GM21390 (cell line): ENCODE results near the gene OLIG3.

Source experiments
- ATAC-seq: cut with Tn5 transposase; IDR thresholded peaks from one replicate; pipeline ENCODE4 v1.9.1; 2021; ENCODE audit not compliant: unreplicated experiment

Gene OLIG3

DNA sequence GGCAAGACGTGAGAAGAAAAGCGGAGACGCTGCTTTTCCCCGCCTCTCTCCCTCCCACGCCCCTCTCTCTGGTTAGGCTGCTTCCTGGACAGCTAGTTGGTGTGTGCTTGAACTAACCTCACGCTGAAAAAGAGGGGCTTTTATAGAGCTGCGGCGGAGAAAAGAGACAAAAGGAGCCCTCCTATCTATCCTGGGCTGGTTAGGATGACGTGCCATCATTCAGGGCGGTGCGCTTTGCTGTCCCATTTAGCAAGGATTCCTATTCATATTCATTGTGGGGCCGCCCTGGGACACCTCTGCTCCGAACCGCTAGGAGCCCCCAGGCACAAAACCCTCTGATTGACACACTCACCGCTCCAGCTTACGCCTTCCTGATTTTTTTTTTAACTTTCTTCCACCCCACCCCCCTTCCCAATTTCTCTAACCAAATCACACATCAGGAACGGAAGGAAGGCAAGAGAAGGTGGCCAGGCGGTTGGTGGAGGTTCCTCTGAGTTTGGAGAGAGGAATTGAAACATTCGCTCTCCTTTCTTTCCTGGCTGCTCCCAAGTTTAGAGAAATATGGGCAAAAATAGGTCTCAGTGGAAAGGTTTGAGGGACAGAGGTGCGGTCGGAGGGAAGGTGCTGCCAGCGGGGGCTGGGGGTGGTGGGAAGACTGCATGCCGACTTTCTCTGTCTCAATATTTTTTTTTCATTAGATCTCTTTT is at the start of gene OLIG3:
Gene OLIG3, minus strand, starts transcription at position 114 of the 707 bp plus-strand sequence. CDS start 224 bp downstream, outside the sequence.
- no peak for ATAC-seq

DNA sequence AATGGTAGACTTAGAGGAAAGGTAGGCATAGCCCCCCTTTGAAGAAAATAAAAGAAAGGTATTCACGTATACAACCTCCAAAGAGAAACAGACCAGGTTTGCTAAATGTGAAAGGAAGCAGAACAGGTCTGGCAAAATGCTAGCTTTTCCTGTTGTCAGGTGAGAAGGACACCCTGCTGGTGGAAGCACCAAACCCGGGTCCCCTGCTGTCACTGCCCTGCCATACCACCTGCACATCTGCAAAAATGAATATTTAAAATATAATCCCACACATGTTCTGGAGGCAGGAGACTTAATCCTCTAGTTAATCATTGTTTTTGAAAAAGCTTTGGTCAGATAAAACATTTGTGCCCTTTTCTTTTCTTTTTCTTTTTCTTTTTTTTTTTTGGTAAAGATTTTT is 48.9 kb upstream of the OLIG3 start:
- ATAC-seq, result no peak

GRCh38 chr6:137542713-137543112 is 48.5 kb upstream of the OLIG3 start:
- ATAC-seq, result no peak

DNA sequence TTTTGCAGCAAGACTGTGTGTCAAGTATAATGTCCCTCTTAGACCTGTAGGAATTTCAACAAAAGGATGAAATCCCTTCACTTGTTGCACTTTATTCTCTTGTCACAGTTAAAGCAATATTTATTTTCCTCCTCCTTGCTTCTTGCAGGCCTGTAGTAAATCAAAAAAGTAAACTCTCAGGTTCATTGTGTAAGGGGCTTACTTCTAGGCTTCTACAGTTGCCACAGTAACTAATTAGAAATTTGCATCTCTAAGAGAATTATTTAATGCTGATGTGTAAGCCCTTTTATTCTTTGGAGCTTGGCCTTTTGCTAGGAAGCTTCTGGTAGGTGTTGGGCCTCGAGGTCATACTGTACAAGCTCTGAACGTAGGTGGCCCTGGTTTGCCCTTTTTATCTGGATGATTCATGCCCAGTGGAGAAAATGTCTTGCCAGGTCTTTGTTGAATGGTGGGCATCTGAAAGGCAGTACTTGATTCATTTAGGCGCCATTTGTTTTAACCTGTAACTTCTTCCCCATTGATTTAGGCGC is 47.4 kb upstream of the OLIG3 start:
- no peak for ATAC-seq

DNA sequence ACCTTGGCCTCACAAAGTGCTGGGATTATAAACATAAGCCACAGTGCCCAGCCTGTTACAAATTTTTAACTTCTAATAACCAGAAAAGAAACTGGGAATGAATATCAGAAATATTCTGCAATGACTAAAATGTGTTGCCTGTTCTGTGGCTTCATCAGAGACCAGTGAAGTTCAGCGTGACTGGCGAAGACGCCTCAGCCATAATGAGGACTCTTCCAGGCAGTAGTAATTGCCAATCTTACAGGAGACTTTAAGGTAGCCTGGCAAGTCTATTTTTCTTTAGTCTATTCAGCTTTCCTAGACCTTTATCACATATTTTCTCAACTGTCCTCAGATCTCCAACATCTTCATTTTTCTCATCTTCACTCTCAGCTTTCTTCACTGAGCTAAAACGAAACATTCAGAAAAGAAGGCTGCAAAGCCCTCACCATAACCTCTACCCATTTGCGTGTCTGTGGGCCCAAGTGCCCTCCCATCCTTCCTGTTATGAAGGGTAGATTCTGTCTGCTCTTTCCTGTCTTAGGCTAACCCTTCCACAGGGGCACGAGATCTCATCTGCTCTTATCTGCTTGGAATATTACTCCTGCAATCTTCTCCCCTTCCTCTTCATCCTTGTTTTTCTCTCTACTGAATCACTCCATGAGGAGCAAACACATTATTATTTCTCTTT is 42.0 kb upstream of the OLIG3 start:
- no peak for ATAC-seq

DNA sequence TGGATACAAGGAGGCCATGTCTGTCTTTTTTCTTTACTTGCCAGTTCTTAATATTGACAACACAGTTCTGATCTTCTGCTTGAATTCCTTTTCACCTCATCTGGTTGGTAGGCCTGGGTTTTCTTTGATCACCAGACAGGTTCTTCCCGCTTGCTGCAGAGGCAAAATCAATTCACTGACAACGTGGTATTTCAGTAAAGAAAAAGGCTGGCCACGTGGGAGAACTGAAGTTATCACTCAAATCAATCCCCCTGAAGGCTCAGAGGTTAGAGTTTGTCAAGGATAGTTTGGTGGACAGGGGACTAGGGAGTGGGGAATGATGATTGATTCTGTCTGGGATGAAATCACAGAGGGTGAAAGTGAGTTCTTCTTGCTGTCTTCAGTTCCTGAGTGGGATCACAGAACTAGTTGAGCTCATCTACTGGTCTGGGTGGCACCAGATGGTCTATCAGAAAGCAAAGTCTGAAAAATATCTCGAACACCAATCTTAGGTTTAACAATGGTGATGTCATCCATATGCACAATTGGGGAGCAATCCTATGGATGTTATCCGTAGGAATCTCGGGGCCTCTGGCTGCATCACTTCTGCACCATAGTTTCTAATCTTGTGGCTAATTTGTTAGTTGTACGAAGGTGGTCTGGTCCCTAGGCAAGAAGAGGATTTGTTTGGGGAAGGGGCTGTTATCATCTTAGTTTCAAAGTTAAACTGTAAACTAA is 37.3 kb upstream of the OLIG3 start:
- ATAC-seq, result no peak

DNA sequence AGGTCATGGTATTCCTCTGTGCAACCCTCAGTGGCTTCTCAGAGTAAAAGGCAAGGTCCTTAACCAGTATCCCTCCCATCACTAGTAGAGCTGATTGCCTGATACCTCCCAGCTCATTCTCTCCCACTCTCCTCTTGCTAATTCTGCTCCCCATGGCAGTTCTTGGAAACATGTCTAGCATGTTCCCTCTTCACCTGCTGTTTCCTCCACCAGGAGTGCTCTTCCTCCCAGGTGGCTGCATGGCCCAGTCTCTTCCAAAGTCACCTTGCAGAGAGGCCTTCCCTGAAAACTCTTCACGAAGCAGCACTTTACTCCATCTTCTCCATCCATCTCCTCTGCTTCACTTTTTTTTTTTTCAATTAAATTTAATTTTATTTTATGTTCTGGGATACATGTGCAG is 36.2 kb upstream of the OLIG3 start:
- no peak for ATAC-seq

- ATAC-seq, result no peak
Observed at GRCh38 chr6:137522831-137523230, 28.6 kb upstream of the OLIG3 start.

- no peak for ATAC-seq
Observed at GRCh38 chr6:137522198-137522798, 28.1 kb upstream of the OLIG3 start.

GRCh38 chr6:137520520-137520919 is 26.3 kb upstream of the OLIG3 start:
- ATAC-seq, result no peak

DNA sequence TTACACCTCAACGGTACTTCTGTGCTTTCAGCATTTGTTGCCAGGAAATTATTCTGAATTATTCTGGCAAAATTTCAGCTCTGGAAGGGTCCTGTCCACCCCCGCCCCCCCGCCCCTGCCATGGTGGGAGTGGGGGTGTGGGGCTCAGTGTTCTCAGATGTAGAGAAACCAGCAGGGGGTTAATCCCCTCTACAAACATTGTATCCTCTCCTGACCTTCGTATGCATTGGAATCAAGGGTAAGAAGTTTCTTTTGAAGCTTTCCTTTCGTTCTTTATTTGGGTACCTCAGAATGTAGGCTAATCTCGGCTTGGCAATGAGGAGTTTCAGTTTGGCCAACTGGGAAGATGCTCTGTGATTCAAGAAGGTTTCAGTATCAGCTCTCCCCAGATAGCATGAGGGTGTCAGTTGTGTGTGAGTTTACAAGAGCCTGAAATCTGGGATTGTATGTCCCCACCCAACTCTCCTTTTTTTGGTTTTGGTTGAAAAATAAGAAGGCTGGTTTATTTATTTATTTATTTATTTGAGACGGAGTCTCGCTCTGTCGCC is 25.5 kb upstream of the OLIG3 start:
- no peak for ATAC-seq

- ATAC-seq, result no peak
Observed at GRCh38 chr6:137518386-137518983, 24.3 kb upstream of the OLIG3 start.

DNA sequence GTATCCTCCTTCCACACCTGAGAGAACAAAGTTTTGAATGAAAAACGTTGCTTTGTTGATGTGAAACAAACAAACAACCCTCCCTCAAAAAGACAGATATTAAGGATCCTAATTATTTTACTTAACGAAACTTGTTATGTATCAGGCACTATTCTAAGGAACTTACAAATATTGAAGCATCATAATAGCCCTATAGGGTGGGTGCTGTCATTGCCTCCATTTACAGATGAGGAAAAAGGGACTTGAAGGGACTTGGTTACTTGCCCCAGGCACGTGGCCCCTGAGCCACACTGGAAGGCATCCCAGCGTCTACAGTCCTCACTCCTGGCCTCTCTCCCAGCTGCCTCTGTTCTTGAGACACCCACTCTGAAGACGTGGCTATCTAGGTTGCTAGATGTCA is 20.2 kb upstream of the OLIG3 start:
- no peak for ATAC-seq

GRCh38 chr6:137512757-137513605 is 18.8 kb upstream of the OLIG3 start:
- no peak for ATAC-seq

DNA sequence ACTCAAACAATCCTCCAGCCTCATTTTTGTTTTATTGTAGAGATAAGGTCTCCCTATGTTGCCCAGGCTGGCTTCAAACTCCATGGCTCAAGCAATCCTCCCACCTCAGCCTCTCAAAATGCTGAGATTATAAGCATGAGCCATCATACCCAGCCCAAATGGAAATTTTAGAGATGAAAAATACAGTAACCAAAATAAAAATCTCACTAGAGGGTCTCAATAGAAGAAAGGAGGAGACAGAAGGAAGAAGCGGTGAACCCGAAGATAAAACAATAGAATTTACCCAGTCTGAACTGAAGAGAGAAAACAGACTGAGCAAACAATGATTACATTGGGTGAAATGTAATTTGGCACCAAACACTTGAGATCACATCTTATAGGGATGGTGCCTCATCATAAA is 16.7 kb upstream of the OLIG3 start:
- ATAC-seq, result no peak

DNA sequence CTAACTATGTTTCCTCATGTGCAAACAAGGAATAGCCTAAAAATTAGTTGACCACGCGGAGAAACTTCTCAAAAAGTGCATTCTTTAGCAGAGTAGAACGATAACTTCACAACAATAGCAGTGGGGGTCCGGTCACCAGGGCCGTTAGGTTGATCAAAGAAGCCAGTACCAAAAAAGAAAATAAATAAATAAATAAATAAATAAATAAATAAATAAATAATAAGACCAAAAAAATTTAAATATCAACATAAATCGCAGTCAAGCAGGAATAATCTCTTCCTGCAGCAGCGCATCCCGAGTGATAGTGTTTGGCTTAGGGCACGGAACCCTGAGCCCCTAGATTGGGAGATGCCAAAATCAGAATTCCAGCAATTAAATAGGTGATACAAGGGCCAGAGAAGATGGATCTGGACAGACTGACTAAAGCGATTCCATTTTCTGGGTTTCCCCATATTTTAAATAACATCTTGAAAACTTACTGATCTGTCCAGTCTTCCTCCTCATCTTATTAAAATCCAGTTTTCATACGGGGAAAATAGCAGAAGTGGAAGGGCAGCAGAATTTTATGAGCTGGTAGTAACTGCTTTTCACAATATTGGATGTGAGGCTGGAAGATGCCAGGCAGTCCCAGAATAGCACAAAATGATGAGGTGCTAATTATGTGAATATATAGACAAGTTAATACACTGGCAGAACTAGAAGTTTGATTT is 4.4 kb upstream of the OLIG3 start:
- ATAC-seq, result no peak

GRCh38 chr6:137497721-137498463 is 3.7 kb upstream of the OLIG3 start:
- no peak for ATAC-seq

DNA sequence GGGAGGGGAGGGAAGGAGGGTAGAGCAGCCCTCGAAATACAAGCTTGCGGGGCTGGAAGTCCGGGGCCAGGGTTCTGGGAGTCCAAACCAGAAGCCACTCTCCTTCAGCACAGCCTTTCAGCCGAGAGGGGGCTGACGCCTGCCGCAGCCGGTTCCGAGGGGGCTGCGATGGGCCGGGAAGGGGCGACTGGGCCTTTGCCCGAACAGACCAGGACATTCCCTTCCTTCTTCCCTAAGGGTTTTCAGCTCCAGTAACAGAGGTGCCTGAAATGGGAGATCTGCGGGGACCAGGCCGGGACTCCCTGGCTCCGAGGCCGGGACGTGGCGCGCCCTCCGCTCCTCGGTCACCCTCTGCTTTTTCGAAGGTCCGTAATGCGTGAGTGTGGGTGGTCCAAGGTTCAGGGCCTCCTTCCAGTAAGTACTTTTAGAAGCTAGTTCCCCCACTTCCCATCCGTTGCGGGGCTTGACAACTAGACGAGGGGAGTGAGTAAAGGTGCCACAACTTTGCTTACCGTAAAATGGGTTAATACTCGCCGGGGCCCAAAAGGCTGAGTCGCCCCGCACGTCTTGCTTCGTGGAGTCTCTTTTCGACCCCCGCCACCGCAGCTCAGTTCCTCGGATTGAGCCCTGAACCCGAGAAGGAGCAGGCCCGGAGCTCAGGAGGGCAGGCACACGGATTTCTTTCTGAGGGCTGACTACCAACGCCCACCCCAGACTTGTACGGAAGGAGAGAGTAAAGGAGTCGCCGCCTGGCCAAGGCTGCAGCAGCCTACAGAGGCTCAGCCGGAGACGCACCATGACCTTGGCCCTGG is 2.9 kb upstream of the OLIG3 start:
- ATAC-seq, result no peak
